Smooth muscle cell (in vitro differentiated cells): ENCODE data around the gene GRIA4. TPM values are rescaled to one million over a fixed set of nuclear protein-coding genes. Genes with fewer than 3 reads are reported as not detected.

Source experiments
- DNase-seq: peaks from one replicate; lab custom pipeline; 2025; ENCODE audit not compliant: unreplicated experiment; lab: John Stamatoyannopoulos, UW
- H2AFZ ChIP-seq: fragments of 200-600 bp; sonication (generic); 2 replicates; pipeline ENCODE4 v1.6.0; 2016; ENCODE audit warnings: antibody characterized with exemption, low read depth, mild to moderate bottlenecking
- H3F3A ChIP-seq: fragments of 200-600 bp; sonication (generic); 2 replicates; pipeline ENCODE4 v1.6.0; 2017; ENCODE audit warnings: antibody characterized with exemption, low read depth
- H3K27ac ChIP-seq: fragments of 200-600 bp; sonication (generic); 2 replicates; pipeline ENCODE4 v1.5.1; 2016; ENCODE audit warnings: low read depth, mild to moderate bottlenecking
- H3K27me3 ChIP-seq: fragments of 200-600 bp; sonication (generic); 2 replicates; pipeline ENCODE4 v1.6.1; 2016; ENCODE audit warnings: low read depth, mild to moderate bottlenecking
- H3K36me3 ChIP-seq: fragments of 200-600 bp; sonication (generic); 2 replicates; pipeline ENCODE4 v1.5.1; 2016; ENCODE audit warnings: low read depth
- H3K4me1 ChIP-seq: fragments of 200-600 bp; sonication (generic); 2 replicates; pipeline ENCODE4 v1.5.1; 2016; ENCODE audit warnings: low read depth
- H3K4me2 ChIP-seq: fragments of 200-600 bp; sonication (generic); 2 replicates; pipeline ENCODE4 v1.6.0; 2016; ENCODE audit warnings: mild to moderate bottlenecking
- H3K4me3 ChIP-seq: fragments of 200-600 bp; sonication (generic); 2 replicates; pipeline ENCODE4 v1.5.1; 2016; ENCODE audit warnings: mild to moderate bottlenecking
- H3K79me2 ChIP-seq: fragments of 200-600 bp; sonication (generic); 2 replicates; pipeline ENCODE4 v1.6.0; 2016; ENCODE audit warnings: low read depth, mild to moderate bottlenecking
- H3K9ac ChIP-seq: fragments of 200-600 bp; sonication (generic); 2 replicates; pipeline ENCODE4 v1.6.0; 2016; ENCODE audit warnings: low read depth
- H3K9me3 ChIP-seq: fragments of 200-600 bp; sonication (generic); replicated peaks from 2 replicates; pipeline ENCODE4 v1.5.1; 2016; ENCODE audit warnings: low read depth
- H4K20me1 ChIP-seq: fragments of 200-600 bp; sonication (generic); 2 replicates; pipeline ENCODE4 v1.6.0; 2016; ENCODE audit warnings: low read depth
- WGBS: methylation state at CpG from one replicate; pipeline ENCODE4 v1.1.7; 2016; ENCODE audit warnings: low lambda C conversion rate; 5-methylcytosine and 5-hydroxymethylcytosine counted together
- polyA plus RNA-seq: library from polyadenylated mRNA; unstranded; fragments of >200 nt; fragmentation: Nextera tagmentation; extraction: Ambion mirVana; gene quantifications from 2 replicates; pipeline ENCODE4 v1.2.1, GENCODE V29; 2016
- total RNA-seq: library from RNA; depleted of rRNA; stranded (reverse); fragments of >200 nt; gene quantifications from 2 replicates; pipeline ENCODE4 v1.2.3, GENCODE V29; 2014
- TF ChIP-seq, protein P1 (sequence below): fragments of 200-600 bp; sonication (generic); IDR thresholded peaks from 2 replicates; pipeline ENCODE4 v1.5.1; 2017; ENCODE audit warnings: borderline replicate concordance, mild to moderate bottlenecking, antibody characterized with exemption; ENCODE audit not compliant: insufficient read depth, poor library complexity, severe bottlenecking

The GRIA4 gene
- total and polyA plus RNA-seq, 2 experiments from 2014 or later, result 3.1 TPM; not detected in 1

DNA sequence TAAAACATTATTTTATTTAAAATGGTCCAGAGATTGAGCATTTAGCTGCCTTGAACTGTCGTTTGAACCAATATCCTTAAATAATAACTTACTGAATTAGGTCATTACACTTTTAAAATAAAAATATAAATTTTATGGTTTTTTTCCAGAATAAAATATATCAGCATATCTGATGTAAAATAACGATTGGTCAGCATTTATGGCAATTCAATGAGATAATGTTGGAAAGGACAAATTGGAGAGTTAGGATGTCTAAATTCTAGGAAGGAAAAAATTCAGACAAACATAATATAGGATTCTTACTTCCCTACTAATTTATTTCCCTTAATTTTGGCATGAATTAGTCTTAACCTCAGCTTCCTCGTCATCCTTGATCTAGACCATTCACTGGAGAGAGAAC is 113.4 kb downstream of the GRIA4 start:
- H3K4me2 ChIP-seq, result no peak overlapping the region
- WGBS, result 90% methylated on average over 3 of the region's 3 CpGs
- DNase-seq, result no peak
- no peaks in the 10 kb centered on the region for H3K4me1 ChIP-seq
- H3K27ac ChIP-seq, result no peak overlapping the region
- H3K4me3 ChIP-seq, result no peak overlapping the region
- H4K20me1 ChIP-seq, result no peaks in the 10 kb centered on the region
- H2AFZ ChIP-seq, result no peak overlapping the region
- H3K9ac ChIP-seq, result no peak overlapping the region
- no peaks in the 10 kb centered on the region for H3K36me3 ChIP-seq
- TF ChIP-seq, protein P1, sequence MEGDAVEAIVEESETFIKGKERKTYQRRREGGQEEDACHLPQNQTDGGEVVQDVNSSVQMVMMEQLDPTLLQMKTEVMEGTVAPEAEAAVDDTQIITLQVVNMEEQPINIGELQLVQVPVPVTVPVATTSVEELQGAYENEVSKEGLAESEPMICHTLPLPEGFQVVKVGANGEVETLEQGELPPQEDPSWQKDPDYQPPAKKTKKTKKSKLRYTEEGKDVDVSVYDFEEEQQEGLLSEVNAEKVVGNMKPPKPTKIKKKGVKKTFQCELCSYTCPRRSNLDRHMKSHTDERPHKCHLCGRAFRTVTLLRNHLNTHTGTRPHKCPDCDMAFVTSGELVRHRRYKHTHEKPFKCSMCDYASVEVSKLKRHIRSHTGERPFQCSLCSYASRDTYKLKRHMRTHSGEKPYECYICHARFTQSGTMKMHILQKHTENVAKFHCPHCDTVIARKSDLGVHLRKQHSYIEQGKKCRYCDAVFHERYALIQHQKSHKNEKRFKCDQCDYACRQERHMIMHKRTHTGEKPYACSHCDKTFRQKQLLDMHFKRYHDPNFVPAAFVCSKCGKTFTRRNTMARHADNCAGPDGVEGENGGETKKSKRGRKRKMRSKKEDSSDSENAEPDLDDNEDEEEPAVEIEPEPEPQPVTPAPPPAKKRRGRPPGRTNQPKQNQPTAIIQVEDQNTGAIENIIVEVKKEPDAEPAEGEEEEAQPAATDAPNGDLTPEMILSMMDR, result no peak
- no peaks in the 10 kb centered on the region for H3K9me3 ChIP-seq
- no peaks in the 10 kb centered on the region for H3K27me3 ChIP-seq
- no peaks in the 10 kb centered on the region for H3K79me2 ChIP-seq
- no peaks in the 10 kb centered on the region for H3F3A ChIP-seq

GRCh38 chr11:105732611-105733010 is 122.7 kb downstream of the GRIA4 start:
- Histone ChIP-seq H3K4me1 (no peaks in the 10 kb centered on the region), H3K27me3 (no peaks in the 10 kb centered on the region), H3K4me2 (no peak overlapping the region), H3K9ac (no peak overlapping the region), H3K9me3 (no peaks in the 10 kb centered on the region), H3K79me2 (no peaks in the 10 kb centered on the region), H4K20me1 (no peaks in the 10 kb centered on the region), H2AFZ (no peak overlapping the region), H3K36me3 (no peaks in the 10 kb centered on the region), H3K27ac (no peak overlapping the region), H3K4me3 (no peak overlapping the region), H3F3A (no peaks in the 10 kb centered on the region)
- TF ChIP-seq, protein P1, result no peak
- WGBS, result 89% methylated on average over 3 of the region's 3 CpGs
- DNase-seq, result no peak

DNA sequence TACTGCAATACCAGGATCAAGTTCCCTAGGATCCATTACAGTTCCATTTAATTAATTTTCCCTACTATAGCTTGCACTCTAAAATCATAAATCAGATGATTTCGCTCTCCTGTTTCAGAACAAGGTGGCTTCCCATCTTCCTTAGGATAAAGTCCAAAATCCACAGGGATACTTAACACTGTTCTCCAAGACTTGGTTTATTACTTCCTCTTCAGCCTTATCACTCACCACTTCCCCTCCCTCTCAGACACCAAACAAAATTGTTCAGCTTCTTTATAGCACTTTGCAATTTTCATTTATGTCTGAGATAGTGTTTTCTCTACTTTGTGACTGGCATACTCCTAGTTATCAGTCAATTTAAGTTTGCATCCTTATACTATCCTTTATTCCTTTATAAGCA is 124.6 kb downstream of the GRIA4 start:
- H3K27me3 ChIP-seq, result no peaks in the 10 kb centered on the region
- H3K4me3 ChIP-seq, result no peak overlapping the region
- H3K36me3 ChIP-seq, result no peaks in the 10 kb centered on the region
- no peak overlapping the region for H3K9ac ChIP-seq
- no peak overlapping the region for H2AFZ ChIP-seq
- H3K27ac ChIP-seq, result no peak overlapping the region
- no peak overlapping the region for H3K4me2 ChIP-seq
- WGBS, result 81% methylated on average over 1 of the region's 1 CpG
- H3K4me1 ChIP-seq, result no peaks in the 10 kb centered on the region
- DNase-seq, result no peak
- TF ChIP-seq, protein P1, result no peak
- no peaks in the 10 kb centered on the region for H4K20me1 ChIP-seq
- no peaks in the 10 kb centered on the region for H3K79me2 ChIP-seq
- no peaks in the 10 kb centered on the region for H3F3A ChIP-seq
- no peaks in the 10 kb centered on the region for H3K9me3 ChIP-seq

- H3K4me1 ChIP-seq, result no peaks in the 10 kb centered on the region
- no peaks in the 10 kb centered on the region for H3K27me3 ChIP-seq
- no peaks in the 10 kb centered on the region for H3K9me3 ChIP-seq
- no peak for DNase-seq
- no peaks in the 10 kb centered on the region for H4K20me1 ChIP-seq
- H3F3A ChIP-seq, result no peaks in the 10 kb centered on the region
- no peaks in the 10 kb centered on the region for H3K36me3 ChIP-seq
- H3K9ac ChIP-seq, result no peak overlapping the region
- no peak overlapping the region for H3K27ac ChIP-seq
- H2AFZ ChIP-seq, result no peak overlapping the region
- H3K4me2 ChIP-seq, result no peak overlapping the region
- H3K4me3 ChIP-seq, result no peak overlapping the region
- WGBS, result 85% methylated on average over 1 of the region's 1 CpG
- H3K79me2 ChIP-seq, result no peaks in the 10 kb centered on the region
- TF ChIP-seq, protein P1, result no peak
Measured at GRCh38 chr11:105738251-105738650, 128.4 kb downstream of the GRIA4 start.
